CD4-positive, alpha-beta T cell treated with Interferon alpha-2 for 1 hour (primary cell): ENCODE measurements around the gene PRIM2.
"Not testable (repeated sequence)": the region's sequence is repeated elsewhere in the genome, so short reads cannot be mapped to it uniquely, and the experiment has no call there.

Source experiments
- DNase-seq, 2 donors: peaks; one replicate each; pipeline ENCODE4 v3.0.0-alpha.2; 2020 to 2022

PRIM2 gene

GRCh38 chr6:57310095-57310816, 7.2 kb upstream of the PRIM2 start:
- not testable (repeated sequence) for DNase-seq

- DNase-seq: no peak
These were observed 6.6 kb upstream of the PRIM2 start for GRCh38 chr6:57310817-57311157.

- DNase-seq: not testable (repeated sequence)
These were observed 6.0 kb upstream of the PRIM2 start for GRCh38 chr6:57311300-57312003.

GRCh38 chr6:57312004-57312345, 5.5 kb upstream of the PRIM2 start:
- DNase-seq: no peak

GRCh38 chr6:57313009-57313408, 4.4 kb upstream of the PRIM2 start:
- DNase-seq: no peak

- DNase-seq: no peak
These were observed 3.5 kb upstream of the PRIM2 start for GRCh38 chr6:57313711-57314471.

- no peak for DNase-seq
These were observed 2.3 kb upstream of the PRIM2 start for GRCh38 chr6:57315111-57315510.

- no peak for DNase-seq
These were observed 1.6 kb upstream of the PRIM2 start for GRCh38 chr6:57315851-57316250.

- DNase-seq: peak; percentile 82 to 85
These were observed 810 bp upstream of the PRIM2 start for GRCh38 chr6:57316581-57317059.

- DNase-seq: peak in 1 of 2 donors; percentile 48
These were observed 7.1 kb downstream of the PRIM2 start for GRCh38 chr6:57324538-57324937.

- DNase-seq: no peak
These were observed 9.9 kb downstream of the PRIM2 start for GRCh38 chr6:57327311-57327710.

- no peak for DNase-seq
These were observed 10.6 kb downstream of the PRIM2 start for GRCh38 chr6:57328074-57328473.

GRCh38 chr6:57329933-57330332, 12.5 kb downstream of the PRIM2 start:
- no peak for DNase-seq

- DNase-seq: no peak
These were observed 24.8 kb downstream of the PRIM2 start for GRCh38 chr6:57342148-57342669.

GRCh38 chr6:57343342-57343741, 25.9 kb downstream of the PRIM2 start:
- DNase-seq: not testable (repeated sequence)

- DNase-seq: not testable (repeated sequence)
These were observed 29.3 kb downstream of the PRIM2 start for GRCh38 chr6:57346715-57347114.

GRCh38 chr6:57347597-57347996, 30.2 kb downstream of the PRIM2 start:
- DNase-seq: not testable (repeated sequence)

GRCh38 chr6:57350443-57350842, 33.0 kb downstream of the PRIM2 start:
- DNase-seq: not testable (repeated sequence)

GRCh38 chr6:57352596-57352995, 35.2 kb downstream of the PRIM2 start:
- not testable (repeated sequence) for DNase-seq

GRCh38 chr6:57358319-57358718, 40.9 kb downstream of the PRIM2 start:
- peak in 1 of 2 donors; percentile 13 for DNase-seq

GRCh38 chr6:57359766-57360165, 42.3 kb downstream of the PRIM2 start:
- DNase-seq: not testable (repeated sequence)

- not testable (repeated sequence) for DNase-seq
These were observed 44.9 kb downstream of the PRIM2 start for GRCh38 chr6:57362340-57362739.

- not testable (repeated sequence) for DNase-seq
These were observed 47.7 kb downstream of the PRIM2 start for GRCh38 chr6:57365076-57365583.
